Neural cell (in vitro differentiated cells): ENCODE measurements around the gene TBL1X. TPM values are rescaled to one million over a fixed set of nuclear protein-coding genes. Genes with fewer than 3 reads are reported as not detected.

Experiments used
- H2AFZ ChIP-seq: fragments of 200-600, 300-800 bp; sonication (generic), shearing (Covaris generic); 2 replicates; pipeline ENCODE4 v1.6.0; 2014; ENCODE audit warnings: low read depth, mild to moderate bottlenecking, antibody characterized with exemption, low read length, moderate library complexity
- H3F3A ChIP-seq: fragments of 200-600 bp; shearing (Covaris generic); 2 replicates; pipeline ENCODE4 v1.6.1; 2016; ENCODE audit warnings: mild to moderate bottlenecking, moderate library complexity, mixed read lengths, antibody characterized with exemption, low read length; ENCODE audit not compliant: insufficient read depth, poor library complexity, severe bottlenecking
- H3K27ac ChIP-seq: fragments of 200-600, 300-800 bp; sonication (generic), shearing (Covaris generic); 2 replicates; pipeline ENCODE4 v1.5.1; 2014; ENCODE audit warnings: mild to moderate bottlenecking, low read length, moderate library complexity
- H3K27me3 ChIP-seq: fragments of 300-800, 200-600 bp; sonication (generic), shearing (Covaris generic); 2 replicates; pipeline ENCODE4 v1.6.0; 2014; ENCODE audit warnings: mild to moderate bottlenecking, low read depth, low read length, moderate library complexity; ENCODE audit not compliant: insufficient read depth
- H3K36me3 ChIP-seq: fragments of 300-800, 200-600 bp; sonication (generic), shearing (Covaris generic); 2 replicates; pipeline ENCODE4 v1.5.1; 2014; ENCODE audit warnings: mild to moderate bottlenecking, antibody characterized with exemption, low read length, moderate library complexity; ENCODE audit not compliant: insufficient read depth
- H3K4me2 ChIP-seq: fragments of 300-800, 200-600 bp; sonication (generic), shearing (Covaris generic); 2 replicates; pipeline ENCODE4 v1.6.0; 2014; ENCODE audit warnings: mild to moderate bottlenecking, low read length
- H3K4me3 ChIP-seq: fragments of 300-800, 200-600 bp; sonication (generic), shearing (Covaris generic); 2 replicates; pipeline ENCODE4 v1.5.1; 2014; ENCODE audit warnings: mild to moderate bottlenecking, low read length, moderate library complexity
- H3K79me2 ChIP-seq: fragments of 200-600 bp; shearing (Covaris generic); replicated peaks from 2 replicates; pipeline ENCODE4 v1.6.0; 2014; ENCODE audit warnings: mild to moderate bottlenecking, low read length, moderate library complexity; ENCODE audit not compliant: insufficient read depth
- H3K9ac ChIP-seq: fragments of 300-800, 200-600 bp; sonication (generic), shearing (Covaris generic); 2 replicates; pipeline ENCODE4 v1.6.1; 2016; ENCODE audit warnings: mild to moderate bottlenecking, low read length, mixed read lengths
- H3K9me2 ChIP-seq: fragments of 200-600 bp; shearing (Covaris generic); 2 replicates; pipeline ENCODE4 v1.6.1; 2016; ENCODE audit warnings: mild to moderate bottlenecking, low read length, mixed read lengths; ENCODE audit not compliant: insufficient read depth
- H3K9me3 ChIP-seq: fragments of 200-600, 300-800 bp; sonication (generic), shearing (Covaris generic); 2 replicates; pipeline ENCODE4 v1.6.1; 2016; ENCODE audit warnings: mild to moderate bottlenecking, mixed run types, low read length, moderate library complexity, mixed read lengths
- H4K20me1 ChIP-seq: fragments of 200-600 bp; shearing (Covaris generic); 2 replicates; pipeline ENCODE4 v1.6.1; 2016; ENCODE audit warnings: mild to moderate bottlenecking, mixed run types; ENCODE audit not compliant: insufficient read depth
- CTCF ChIP-seq: fragments of 450-650 bp; IDR thresholded peaks from 2 replicates; pipeline ENCODE4 v1.5.1; 2014; ENCODE audit warnings: antibody characterized with exemption, mild to moderate bottlenecking, moderate library complexity; ENCODE audit not compliant: poor library complexity, severe bottlenecking
- EP300 ChIP-seq: fragments of 450-650 bp; conservative IDR thresholded peaks from 2 replicates; pipeline ENCODE4 v1.6.1; 2014; ENCODE audit warnings: antibody characterized with exemption, mild to moderate bottlenecking, moderate library complexity; ENCODE audit not compliant: poor library complexity, severe bottlenecking
- EZH2 ChIP-seq: fragments of 200-600, 300-800 bp; shearing (Covaris generic), sonication (generic); IDR thresholded peaks from 2 replicates; pipeline ENCODE4 v1.6.1; 2014; ENCODE audit warnings: antibody characterized with exemption, low read length, borderline replicate concordance, mild to moderate bottlenecking; ENCODE audit not compliant: insufficient read depth, poor library complexity, severe bottlenecking
- MXI1 ChIP-seq: fragments of 450-650 bp; conservative IDR thresholded peaks from 2 replicates; pipeline ENCODE4 v1.6.1; 2014; ENCODE audit warnings: antibody characterized with exemption, mild to moderate bottlenecking; ENCODE audit not compliant: poor library complexity, severe bottlenecking
- POLR2AphosphoS5 ChIP-seq: IDR thresholded peaks from 2 replicates; pipeline ENCODE4 v1.6.1; 2012
- RAD21 ChIP-seq: fragments of 450-650 bp; conservative IDR thresholded peaks from 2 replicates; pipeline ENCODE4 v1.6.1; 2014; ENCODE audit warnings: antibody characterized with exemption, mild to moderate bottlenecking, moderate library complexity
- REST ChIP-seq: IDR thresholded peaks from 2 replicates; pipeline ENCODE4 v1.6.1; 2012; ENCODE audit warnings: borderline replicate concordance
- SMC3 ChIP-seq: fragments of 450-650 bp; conservative IDR thresholded peaks from 2 replicates; pipeline ENCODE4 v1.6.1; 2014; ENCODE audit warnings: antibody characterized with exemption, mild to moderate bottlenecking, moderate library complexity; ENCODE audit not compliant: poor library complexity
- TAF1 ChIP-seq: IDR thresholded peaks from 2 replicates; pipeline ENCODE4 v1.6.1; 2012; ENCODE audit warnings: low read depth
- polyA plus RNA-seq: library from polyadenylated mRNA; depleted of rRNA; stranded (reverse); fragments of >200 nt; gene quantifications from 2 replicates; pipeline ENCODE4 v1.2.3, GENCODE V29; 2014

The TBL1X gene
- polyA plus RNA-seq, 1 donor from 2014 or later: 2.2 TPM

GRCh38 chrX:9510980-9511379, 46.1 kb downstream of the TBL1X start:
- H3K27ac ChIP-seq: no peak overlapping the region
- no peaks in the 10 kb centered on the region for H3F3A ChIP-seq
- no peaks in the 10 kb centered on the region for H4K20me1 ChIP-seq
- H3K9ac ChIP-seq: no peak overlapping the region
- H3K27me3 ChIP-seq: no peaks in the 10 kb centered on the region
- no peaks in the 10 kb centered on the region for H3K36me3 ChIP-seq
- H3K79me2 ChIP-seq: no peaks in the 10 kb centered on the region
- no peak for TF ChIP-seq CTCF
- H3K4me2 ChIP-seq: no peak overlapping the region
- no peak overlapping the region for H2AFZ ChIP-seq
- H3K9me3 ChIP-seq: no peaks in the 10 kb centered on the region
- no peaks in the 10 kb centered on the region for H3K9me2 ChIP-seq
- H3K4me3 ChIP-seq: no peak overlapping the region

- no peaks in the 10 kb centered on the region for H3K27me3 ChIP-seq
- TF ChIP-seq POLR2AphosphoS5 (no peak), CTCF (no peak), EZH2 (no peak), REST (no peak), MXI1 (no peak), TAF1 (no peak), EP300 (no peak), SMC3 (no peak), RAD21 (no peak)
- H3K79me2 ChIP-seq: no peaks in the 10 kb centered on the region
- no peaks in the 10 kb centered on the region for H3F3A ChIP-seq
- no peaks in the 10 kb centered on the region for H3K9me3 ChIP-seq
- no peak overlapping the region for H3K4me2 ChIP-seq
- no peaks in the 10 kb centered on the region for H3K36me3 ChIP-seq
- no peak overlapping the region for H2AFZ ChIP-seq
- H3K4me3 ChIP-seq: no peak overlapping the region
- H3K9ac ChIP-seq: no peak overlapping the region
- no peak overlapping the region for H3K27ac ChIP-seq
- no peaks in the 10 kb centered on the region for H3K9me2 ChIP-seq
- H4K20me1 ChIP-seq: no peaks in the 10 kb centered on the region
Observed at GRCh38 chrX:9515489-9515888, 50.6 kb downstream of the TBL1X start.
